HT1080 (cell line): ENCODE measurements around the gene BABAM2. TPM values are rescaled to one million over a fixed set of nuclear protein-coding genes. Genes with fewer than 3 reads are reported as not detected.

Experiments used
- DNase-seq: peaks from one replicate; pipeline ENCODE4 v3.0.0-alpha.2; 2015; ENCODE audit warnings: low read depth
- total RNA-seq: library from RNA; depleted of rRNA; stranded (reverse); fragments of >200 nt; shearing (Covaris generic); gene quantifications from 2 replicates; pipeline ENCODE4 v1.2.3, GENCODE V29; 2014

BABAM2 gene
- total RNA-seq, 1 experiment from 2014 or later: 31.8 TPM

DNA sequence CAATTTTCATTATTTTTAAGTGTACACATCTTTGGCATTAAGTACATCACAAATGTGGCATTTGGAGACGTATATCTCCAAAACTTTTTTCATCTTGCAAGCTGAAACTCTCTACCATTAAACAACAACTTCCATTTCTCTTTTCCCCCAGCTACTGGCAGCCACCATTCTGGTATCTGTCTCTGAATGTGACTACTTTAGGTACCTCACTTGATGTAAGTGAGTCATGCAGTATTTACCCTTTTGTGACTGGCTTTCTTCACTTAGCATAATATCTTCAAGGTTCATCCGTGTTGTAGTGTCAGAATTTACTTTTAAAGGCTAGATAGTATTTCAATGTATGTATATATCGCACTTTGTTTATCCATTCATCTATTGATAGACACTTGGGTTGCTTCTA lies 17.0 kb downstream of the BABAM2 start:
- no peak for DNase-seq

DNA sequence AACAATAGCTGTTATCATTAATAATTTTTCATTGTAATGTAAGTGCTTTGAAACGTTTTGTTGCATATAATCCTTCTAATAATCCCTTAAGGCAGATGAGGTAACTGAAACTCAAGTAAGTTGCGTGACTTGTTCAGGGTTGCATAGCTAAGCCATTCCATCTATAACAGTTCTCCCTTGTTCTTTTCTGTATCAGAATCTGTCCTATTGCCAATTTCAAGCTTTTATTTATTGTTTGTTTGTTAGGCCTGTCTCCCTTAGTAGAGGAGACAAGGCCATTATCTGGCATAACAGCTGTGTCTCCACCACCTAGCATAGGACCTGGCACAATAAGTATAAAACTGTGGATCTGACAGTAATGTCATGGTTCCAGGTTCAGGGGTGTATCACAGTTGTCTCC lies 19.4 kb downstream of the BABAM2 start:
- DNase-seq: no peak

DNA sequence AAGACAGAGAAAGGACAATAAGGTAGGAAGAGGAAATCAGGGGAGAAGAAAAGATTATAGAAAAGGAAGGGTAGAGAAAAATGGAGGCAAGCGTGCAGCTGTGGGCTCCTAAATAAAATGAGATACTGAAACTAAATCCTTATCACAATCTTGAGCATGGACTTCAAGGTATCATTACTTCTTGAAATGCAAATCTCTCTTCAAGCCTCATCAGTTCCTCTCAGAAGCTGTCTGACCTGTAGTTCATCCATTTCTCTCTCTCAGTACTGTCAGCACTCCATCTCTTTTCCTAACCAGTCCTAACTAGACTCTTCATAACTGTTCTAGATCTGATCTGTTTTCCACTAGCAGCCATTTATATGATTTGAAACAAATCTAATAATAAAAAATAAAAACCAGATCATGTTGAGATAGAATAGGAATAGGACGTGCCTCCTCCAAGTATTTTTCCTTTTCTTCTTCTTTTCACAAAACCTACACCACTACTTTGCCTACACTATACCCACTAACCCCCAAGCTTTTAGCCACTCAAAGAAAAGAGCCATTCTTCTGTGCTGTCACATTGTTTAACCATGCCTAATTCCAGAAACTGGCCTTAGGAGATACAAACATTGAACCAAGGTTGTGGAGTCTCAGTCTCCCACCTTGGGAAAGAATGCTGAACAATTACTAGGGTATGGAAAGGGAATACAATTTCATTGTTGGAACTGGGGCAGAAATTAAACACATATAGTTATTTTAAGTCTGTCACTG lies 21.1 kb downstream of the BABAM2 start:
- DNase-seq: no peak

GRCh38 chr2:27912512-27912911 lies 22.0 kb downstream of the BABAM2 start:
- no peak for DNase-seq

GRCh38 chr2:27914041-27914804 lies 23.7 kb downstream of the BABAM2 start:
- DNase-seq: no peak

- DNase-seq: no peak
Measured at GRCh38 chr2:27914805-27915175, 24.3 kb downstream of the BABAM2 start.

GRCh38 chr2:27915191-27915590 lies 24.7 kb downstream of the BABAM2 start:
- DNase-seq: no peak

GRCh38 chr2:27915874-27916273 lies 25.3 kb downstream of the BABAM2 start:
- no peak for DNase-seq

- no peak for DNase-seq
Measured at GRCh38 chr2:27916293-27916995, 25.9 kb downstream of the BABAM2 start.

DNA sequence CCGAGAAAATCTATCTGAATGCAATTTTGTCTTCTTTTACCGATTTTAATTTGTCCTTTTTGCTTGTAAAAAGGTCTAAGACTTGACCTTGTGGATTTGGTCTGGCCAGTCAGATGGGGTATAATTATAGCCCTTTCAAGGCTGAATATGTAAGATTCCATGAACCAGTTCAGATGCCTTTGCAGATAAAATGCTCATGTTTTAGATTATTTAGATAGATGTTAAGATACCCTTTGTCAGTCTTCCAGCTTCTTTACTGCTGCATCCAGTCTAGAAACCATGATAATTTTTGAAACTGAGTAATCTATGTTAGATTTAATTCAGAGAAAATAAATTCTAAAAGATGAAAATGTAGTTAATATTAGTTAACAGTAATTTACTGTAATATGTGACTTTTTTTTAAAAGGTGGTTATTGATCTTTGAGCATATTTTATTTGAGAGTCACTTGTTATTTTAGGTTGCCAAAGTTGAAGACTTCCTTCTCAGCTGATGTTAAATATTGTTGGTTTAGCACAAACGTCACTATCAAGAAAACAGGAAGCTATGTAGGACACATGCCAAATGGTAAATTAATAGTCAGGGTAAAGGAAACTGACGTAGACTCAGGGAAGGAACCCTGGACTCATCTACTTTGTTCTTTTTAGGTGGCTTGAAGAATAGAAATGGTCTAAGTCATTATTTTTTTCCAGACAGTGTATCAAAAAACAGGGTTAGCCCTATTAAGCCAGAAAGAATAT lies 29.8 kb downstream of the BABAM2 start:
- DNase-seq: peak; percentile 7

DNA sequence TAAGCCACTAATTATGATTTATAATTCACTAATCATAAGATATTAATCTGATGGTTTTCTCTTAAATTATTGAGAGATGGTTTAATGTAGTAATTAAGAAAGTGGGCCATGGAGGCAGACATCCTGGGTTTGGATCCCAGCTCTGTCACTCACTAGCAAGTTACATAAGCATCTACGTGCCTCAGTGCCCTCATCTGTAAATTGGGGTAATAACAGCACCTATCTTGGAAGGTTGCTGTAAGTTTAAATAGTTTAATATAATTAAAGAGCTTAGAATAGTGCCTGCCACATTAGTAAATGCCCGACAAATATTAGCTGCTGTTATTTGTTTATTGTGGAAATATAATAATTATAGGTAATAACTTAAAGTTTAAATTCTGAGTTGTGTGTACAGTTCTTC lies 30.9 kb downstream of the BABAM2 start:
- DNase-seq: no peak

- no peak for DNase-seq
Measured at GRCh38 chr2:27921880-27922547, 31.5 kb downstream of the BABAM2 start.

GRCh38 chr2:27922842-27923241 lies 32.3 kb downstream of the BABAM2 start:
- DNase-seq: no peak

GRCh38 chr2:27925766-27926472 lies 35.4 kb downstream of the BABAM2 start:
- no peak for DNase-seq

DNA sequence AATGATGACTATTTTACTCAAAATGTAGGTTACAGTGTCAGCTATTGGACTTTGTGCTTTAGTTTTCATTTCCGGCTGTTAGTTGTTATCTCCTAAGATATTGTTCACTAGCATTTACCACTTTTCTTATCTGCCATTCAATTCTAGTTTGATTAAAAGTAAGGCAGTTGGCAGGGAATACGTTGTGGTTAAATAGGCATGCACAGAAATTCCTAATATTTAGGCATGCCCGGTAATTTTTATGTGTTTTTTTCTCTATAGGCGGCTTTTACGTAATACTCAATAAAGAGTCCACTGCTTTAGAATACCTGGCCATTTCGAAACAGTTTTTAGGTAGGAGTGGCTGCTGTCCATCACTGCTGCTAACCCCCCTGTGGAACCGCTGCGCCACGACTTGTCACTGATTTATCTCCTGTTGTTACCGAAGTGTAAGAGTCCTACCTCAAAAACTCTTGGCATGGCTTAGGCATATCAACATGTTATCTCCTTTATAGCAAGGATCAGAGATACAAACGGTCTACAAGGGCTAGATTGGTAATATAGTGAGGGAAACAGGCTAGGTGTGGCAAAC lies 39.5 kb downstream of the BABAM2 start:
- DNase-seq: no peak

DNA sequence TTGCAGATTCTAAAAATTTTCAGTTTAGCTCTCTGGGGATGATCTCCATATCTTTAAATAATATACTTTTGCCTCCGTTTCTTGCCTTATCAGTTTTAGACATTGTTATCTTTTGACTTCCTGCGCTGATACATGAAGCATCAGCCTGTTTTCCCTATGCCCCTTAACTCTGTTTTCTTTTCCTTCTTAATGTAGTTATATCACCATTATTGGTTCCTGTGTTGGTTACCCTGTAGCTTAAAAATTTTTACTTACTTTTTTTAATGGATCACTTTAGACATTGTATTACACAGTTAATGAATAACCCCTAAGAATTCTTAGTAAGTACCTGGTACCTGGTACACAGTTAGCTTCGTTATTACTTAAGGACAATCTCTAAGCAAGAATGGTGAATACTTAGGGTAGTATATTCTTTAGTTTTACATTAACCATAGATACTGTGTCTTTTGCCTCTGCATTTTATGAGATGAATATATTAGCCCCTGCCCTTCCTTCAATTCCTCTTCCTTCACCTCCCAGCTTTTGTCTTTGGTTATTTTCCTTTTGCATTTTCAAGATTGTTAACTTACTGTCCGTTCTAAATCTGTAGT lies 40.9 kb downstream of the BABAM2 start:
- no peak for DNase-seq

- peak; percentile 82 for DNase-seq
Measured at GRCh38 chr2:27932396-27932795, 41.9 kb downstream of the BABAM2 start.

GRCh38 chr2:27935026-27935425 lies 44.5 kb downstream of the BABAM2 start:
- DNase-seq: no peak

DNA sequence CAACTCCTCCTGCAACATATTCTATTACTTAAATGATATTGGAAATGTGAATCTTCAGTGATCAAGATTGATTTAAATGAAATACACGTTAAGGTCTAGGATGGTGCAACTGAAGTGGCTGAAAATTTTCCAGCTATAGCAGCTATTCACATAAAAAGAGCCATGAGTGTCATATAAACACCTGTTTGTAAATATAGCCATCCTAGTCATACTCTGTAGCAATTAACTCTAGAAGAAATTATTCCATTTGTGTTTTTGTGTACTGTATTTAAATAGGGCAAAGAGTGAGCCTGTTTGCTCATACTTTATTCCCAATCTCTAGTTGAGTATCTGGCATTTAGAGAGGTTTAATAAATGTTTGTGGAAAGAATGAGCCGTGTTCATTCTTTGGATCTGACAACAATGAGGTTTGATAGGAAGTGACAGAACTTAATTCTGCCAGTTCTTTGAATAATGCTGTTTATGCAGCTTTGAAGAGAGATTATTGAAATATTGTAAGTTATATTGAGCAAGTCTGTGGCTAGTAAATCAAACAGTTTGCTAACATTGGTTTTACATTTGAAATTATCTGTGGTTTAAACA lies 49.7 kb downstream of the BABAM2 start:
- no peak for DNase-seq
